ENCODE data around the gene F9.
"Not testable (repeated sequence)": the region's sequence is repeated elsewhere in the genome, so short reads cannot be mapped to it uniquely, and the experiment has no call there.

F9 gene

GRCh38 chrX:139530550-139530949 lies at the start of gene F9:
Gene F9 (plus strand): TSS chrX:139530739. CDS start chrX:139530765, 26 bp downstream.
- no peak for DNase-seq (ENCODE audit: low read depth in 1 of 2, low spot score in 1 of 2)

GRCh38 chrX:139483699-139484098 lies 46.8 kb upstream of the F9 start:
- no peak for DNase-seq (ENCODE audit: low read depth in 1 of 2, low spot score in 1 of 2)

DNA sequence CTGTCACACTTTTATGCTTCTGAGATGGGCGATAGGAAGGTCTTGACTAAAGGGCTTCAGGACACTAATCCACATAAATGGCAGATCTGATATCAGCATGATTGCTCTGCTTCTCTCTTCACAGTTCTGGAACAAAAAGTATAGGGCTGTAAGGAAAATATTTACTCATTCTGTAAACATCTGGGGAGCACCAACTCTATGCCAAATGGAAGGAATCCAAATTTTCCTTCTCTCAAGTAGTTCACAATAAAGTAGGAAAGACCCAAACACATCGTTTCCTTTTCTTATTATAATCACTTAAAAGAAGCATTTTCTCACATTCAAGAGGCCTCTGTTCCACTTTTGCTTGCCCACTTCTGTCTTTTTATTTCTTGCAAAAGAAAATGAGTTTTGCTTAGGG lies 45.9 kb upstream of the F9 start:
- no peak for DNase-seq (ENCODE audit: low read depth in 1 of 2, low spot score in 1 of 2)

DNA sequence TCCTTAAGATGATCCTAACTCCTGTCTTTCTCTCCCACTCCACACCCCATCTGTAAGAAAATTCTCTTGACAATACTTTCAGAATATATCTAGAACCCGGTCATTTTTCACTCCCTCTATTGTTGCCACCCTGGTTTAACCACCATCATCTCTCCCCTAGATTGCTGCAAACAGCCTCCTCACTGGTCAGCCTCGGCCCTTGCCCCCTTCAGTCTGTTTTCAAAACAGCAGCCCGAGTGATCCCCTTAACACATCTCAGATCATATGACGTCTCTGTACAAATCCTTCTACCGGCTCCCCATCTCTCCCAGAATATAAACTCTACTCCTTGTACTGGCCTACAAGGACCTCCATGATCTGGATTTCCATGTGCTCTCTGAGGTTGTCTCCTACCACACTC lies 35.2 kb upstream of the F9 start:
- DNase-seq (ENCODE audit: low read depth in 1 of 2, low spot score in 1 of 2): no peak

- no peak for DNase-seq (ENCODE audit: low read depth in 1 of 2, low spot score in 1 of 2)
Observed at GRCh38 chrX:139506333-139506732, 24.2 kb upstream of the F9 start.

DNA sequence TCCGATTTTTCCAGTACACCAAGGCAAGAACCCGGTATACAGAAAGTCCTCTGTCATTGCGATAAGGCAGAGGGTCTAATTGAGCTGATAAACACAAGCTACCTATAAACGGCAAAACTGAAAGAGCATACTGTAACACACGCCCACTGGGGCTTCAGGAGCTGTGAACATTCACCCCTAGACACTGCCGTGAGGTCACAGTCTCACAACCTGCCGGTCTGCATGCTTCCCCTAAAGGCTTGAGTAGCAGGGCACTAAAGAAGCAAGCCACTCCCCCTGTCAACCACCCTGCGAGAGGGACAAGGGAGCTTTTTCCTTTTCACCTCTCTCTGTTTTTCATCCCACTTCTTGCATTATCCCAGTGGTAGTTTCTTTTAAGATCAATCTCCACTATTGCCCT lies 22.4 kb upstream of the F9 start:
- no peak for DNase-seq (ENCODE audit: low read depth in 1 of 2, low spot score in 1 of 2)

DNA sequence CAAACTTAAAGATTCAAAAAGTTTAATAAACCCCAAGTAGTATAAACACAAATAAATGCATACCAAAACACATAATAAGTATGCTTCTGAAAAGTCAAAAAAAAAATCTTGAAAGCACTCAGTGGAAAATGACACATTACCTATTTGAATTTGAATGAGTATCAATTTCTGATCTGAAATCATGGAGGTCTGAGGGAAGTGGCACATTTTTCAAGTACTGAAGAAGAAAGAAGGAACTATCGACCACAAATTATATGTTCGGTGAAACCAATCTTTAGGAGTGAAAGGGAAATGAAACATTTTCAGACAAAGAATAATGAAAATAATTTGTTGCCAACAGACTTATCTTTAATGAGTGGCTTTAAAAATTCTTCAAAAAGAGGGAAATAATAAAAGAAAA lies 12.1 kb upstream of the F9 start:
- no peak for DNase-seq (ENCODE audit: low read depth in 1 of 2, low spot score in 1 of 2)

DNA sequence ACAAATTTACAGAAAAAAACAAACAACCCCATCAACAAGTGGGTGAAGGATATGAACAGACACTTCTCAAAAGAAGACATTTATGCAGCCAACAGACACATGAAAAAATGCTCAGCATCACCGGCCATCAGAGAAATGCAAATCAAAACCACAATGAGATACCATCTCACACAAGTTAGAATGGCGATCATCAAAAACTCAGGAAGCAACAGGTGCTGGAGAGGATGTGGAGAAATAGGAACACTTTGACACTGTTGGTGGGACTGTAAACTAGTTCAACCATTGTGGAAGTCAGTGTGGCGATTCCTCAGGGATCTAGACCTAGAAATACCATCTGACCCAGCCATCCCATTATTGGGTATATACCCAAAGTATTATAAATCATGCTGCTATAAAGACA lies 1.7 kb upstream of the F9 start:
- not testable (repeated sequence) for DNase-seq (ENCODE audit: low read depth in 1 of 2, low spot score in 1 of 2)

- no peak for DNase-seq (ENCODE audit: low read depth in 1 of 2, low spot score in 1 of 2)
Observed at GRCh38 chrX:139532834-139533233, 2.3 kb downstream of the F9 start.

DNA sequence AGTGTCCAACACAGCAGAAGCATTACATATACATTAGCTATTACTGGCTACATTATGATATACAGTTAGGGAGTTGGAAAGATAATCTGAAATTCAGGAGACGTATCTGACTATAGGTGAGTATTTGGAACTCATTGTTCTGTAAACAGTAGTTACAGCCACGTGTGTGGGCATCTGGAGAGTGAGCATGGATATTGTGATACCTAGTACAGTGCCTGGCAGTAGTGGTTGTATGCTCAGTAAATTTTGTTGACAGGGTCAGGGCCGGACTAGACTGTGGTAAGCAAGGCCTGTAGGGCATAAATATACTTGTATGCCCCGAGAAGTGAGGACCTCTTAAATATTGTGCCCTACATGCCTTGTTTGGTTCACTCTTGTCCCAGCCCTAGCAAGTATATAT lies 2.9 kb downstream of the F9 start:
- DNase-seq (ENCODE audit: low read depth in 1 of 2, low spot score in 1 of 2): no peak

DNA sequence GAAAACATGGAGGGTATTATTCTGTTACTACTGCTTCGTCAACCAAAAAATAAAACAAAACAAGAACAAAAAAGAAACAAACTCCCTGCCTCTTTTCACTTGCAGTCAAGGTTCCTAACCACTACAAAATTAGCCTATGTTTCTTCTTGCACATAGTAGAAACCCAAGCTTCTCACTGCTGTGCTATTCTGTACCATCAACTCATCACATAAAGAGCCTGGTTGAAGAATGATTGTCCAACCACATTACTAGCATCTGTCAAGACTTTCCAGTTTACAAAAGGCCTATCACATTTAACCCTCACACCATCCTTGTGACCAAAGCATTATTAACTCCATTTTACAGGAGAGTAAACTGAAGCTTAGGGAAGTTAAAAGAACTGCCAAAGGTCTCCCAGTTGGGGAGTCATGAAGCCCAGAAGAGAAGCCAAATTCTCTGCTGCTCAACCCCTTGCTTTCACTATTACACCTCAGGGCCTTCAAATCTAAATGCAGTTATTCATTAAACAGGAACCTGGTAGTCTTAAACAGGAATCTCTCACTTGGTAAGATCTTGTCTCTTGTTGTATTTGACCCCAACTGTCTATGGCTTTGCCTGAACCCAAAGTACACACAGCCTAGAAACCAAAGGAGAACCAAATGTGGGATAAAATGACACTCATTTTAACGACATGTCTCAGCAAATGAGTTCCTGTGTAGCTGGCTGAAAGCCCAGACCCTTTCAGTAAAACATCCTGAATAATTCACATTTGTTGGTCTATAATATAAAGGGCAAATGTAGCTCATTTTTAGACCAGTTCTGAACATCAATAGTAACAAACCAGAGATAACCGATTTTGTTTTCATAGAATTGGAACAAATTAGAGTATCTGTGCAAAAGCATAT lies 8.6 kb downstream of the F9 start:
- DNase-seq (ENCODE audit: low read depth in 1 of 2, low spot score in 1 of 2): no peak

GRCh38 chrX:139542652-139543051 lies 12.1 kb downstream of the F9 start:
- no peak for DNase-seq (ENCODE audit: low read depth in 1 of 2, low spot score in 1 of 2)

DNA sequence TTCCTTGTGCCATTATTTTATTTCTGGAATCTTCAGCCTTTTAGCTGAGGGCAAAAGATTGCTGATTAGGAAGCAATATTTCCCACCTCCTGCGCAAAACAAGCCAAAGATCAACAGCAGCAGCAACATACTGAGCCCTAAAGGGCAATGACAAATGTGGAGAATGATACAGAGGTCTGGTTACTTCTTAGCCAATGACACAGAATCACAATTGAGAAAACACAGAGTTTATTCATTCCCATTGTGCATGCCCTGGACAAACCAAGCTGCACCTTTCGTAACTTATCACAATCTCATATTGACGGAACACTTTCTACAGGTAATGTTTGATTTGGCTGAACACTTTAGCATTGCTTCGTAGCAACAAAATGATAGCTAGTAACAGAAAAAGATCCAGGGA lies 13.4 kb downstream of the F9 start:
- DNase-seq (ENCODE audit: low read depth in 1 of 2, low spot score in 1 of 2): no peak

DNA sequence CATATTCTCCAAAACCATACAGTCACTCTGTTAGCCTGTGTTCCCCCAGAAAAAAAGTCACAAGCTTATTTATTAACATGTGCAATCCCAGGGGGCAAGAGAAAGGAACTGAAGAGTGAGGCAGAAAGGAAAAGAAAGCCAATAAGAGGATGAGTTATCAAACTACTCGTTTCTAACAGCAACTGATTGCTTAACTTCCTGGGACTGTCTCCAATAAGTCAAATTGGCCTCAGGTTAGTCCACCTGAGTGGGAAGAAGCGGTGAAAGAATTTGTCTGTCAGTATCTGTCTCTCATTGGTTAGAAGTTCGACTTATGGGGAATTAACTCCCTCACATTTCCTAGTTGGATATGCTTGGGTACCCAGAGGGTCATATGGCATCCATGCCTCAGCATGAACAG lies 14.1 kb downstream of the F9 start:
- no peak for DNase-seq (ENCODE audit: low read depth in 1 of 2, low spot score in 1 of 2)

GRCh38 chrX:139554376-139554775 lies 23.8 kb downstream of the F9 start:
- DNase-seq (ENCODE audit: low read depth in 1 of 2, low spot score in 1 of 2): no peak

GRCh38 chrX:139554991-139555675 lies 24.6 kb downstream of the F9 start:
- DNase-seq (ENCODE audit: low read depth in 1 of 2, low spot score in 1 of 2): no peak

DNA sequence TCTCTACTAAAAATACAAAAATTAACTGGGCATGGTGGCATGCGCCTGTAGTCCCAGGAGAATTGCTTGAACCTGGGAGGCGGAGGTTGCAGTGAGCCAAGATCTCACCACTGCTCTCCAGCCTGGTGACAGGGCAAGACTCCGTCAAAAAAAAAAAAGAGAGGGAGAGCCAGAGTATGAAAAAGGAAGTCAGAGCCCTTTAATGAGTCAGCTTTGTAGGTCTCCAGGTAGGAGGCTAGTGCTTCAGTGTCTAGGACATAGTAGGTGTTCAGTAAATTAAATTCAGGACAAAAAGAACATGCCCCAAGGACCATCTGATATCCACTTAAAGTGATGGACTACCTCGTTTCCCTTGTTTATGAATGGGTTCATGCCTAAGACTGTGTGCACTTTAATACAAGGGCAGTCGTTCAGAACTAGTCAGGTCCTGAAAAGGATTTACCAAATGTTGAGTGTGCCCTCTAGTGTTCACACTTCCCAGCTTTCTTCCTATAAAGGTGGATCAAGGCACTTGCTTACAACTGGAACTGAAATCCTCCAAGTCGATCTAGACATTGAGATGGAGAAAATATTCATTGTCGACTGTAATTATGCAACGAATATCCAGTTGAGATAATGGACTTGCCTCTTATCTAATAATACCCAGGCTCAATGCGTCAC lies 29.0 kb downstream of the F9 start:
- peak in 1 of 2 donors; percentile 0 for DNase-seq (ENCODE audit: low read depth in 1 of 2, low spot score in 1 of 2)

DNA sequence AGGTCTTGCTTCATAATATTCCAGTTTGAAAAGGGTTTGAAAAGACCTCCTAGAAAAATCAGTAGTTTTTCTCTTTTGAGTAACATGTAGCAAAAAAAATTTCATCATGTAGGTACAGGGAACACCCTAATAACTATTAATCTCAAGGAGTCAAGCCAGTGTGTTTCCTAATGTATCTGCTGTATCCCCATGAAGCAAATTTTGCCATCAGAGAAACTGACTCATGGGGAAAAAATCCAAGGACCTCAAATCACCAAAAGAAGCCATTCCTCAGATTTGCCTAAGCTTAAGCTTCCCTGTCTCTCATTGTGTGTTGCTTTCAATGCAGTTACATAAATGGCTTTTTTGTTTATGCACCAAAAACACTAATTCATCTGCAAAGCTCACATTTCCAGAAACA lies 29.7 kb downstream of the F9 start:
- no peak for DNase-seq (ENCODE audit: low read depth in 1 of 2, low spot score in 1 of 2)

DNA sequence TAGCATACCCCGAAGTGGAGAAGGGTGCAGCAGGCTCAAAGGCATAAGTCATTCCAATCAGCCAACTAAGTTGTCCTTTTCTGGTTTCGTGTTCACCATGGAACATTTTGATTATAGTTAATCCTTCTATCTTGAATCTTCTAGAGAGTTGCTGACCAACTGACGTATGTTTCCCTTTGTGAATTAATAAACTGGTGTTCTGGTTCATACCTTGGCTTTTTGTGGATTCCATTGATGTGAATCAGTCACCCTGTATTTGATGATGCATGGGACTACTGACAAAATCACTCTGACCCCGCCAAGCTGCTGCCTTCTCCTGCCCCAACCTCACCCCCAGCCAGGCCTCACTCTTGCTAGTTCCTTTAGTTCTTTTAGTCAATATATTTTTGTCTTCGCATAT lies 32.7 kb downstream of the F9 start:
- DNase-seq (ENCODE audit: low read depth in 1 of 2, low spot score in 1 of 2): no peak

DNA sequence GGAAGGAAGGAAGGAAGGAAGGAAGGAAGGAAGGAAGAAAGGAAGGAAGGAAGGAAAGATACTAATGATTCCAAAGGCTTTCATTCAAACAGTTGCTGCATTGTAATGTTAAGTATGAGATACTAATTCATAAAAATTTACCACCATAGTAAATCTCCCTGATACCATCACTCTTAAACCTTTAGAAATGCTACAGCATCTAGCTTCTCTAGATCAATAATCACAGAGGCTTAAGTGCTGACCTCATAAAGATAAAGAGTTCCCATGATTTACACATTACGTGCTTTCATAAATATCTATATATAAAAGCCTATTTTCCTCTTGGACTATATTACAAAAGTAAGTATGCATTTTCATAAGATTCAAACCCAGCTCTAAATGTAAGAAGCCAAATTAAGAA lies 36.4 kb downstream of the F9 start:
- DNase-seq (ENCODE audit: low read depth in 1 of 2, low spot score in 1 of 2): no peak

GRCh38 chrX:139581068-139581467 lies 50.5 kb downstream of the F9 start:
- DNase-seq (ENCODE audit: low read depth in 1 of 2, low spot score in 1 of 2): no peak

DNA sequence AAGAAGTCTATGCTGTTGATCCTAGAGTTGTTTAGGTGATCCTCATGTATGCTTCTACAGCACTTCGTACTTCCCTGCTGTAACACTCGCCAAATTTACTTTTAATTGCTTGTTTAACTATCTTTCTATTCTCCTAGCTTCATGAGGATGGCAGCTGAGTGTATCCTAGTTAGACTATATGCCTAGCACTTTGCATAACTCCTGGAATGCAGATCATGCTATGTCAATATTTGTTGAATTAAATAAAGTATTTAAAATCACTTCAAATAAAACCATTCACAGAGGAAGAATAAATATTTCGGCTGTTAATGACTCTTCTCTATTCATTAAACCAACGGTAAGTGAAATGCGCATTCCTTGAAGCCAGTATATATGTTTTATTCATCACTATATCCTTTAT lies 55.1 kb downstream of the F9 start:
- DNase-seq (ENCODE audit: low read depth in 1 of 2, low spot score in 1 of 2): no peak
